HEK293 (cell line): ENCODE measurements around the gene KLHL4.

Source experiments
- CTCF ChIP-seq: fragments of 450-650 bp; formaldehyde crosslinking; IDR thresholded peaks from 2 replicates; pipeline ENCODE4 v1.5.1; 2016; ENCODE audit warnings: missing biosample characterization, missing genetic modification characterization
- MEIS1 ChIP-seq: sonication (generic); formaldehyde crosslinking; IDR thresholded peaks from 2 replicates; pipeline ENCODE4 v1.8.1; 2022; ENCODE audit warnings: missing genetic modification reagents, mild to moderate bottlenecking, borderline replicate concordance
- SP2 ChIP-seq: fragments of 450-650 bp; formaldehyde crosslinking; IDR thresholded peaks from 2 replicates; pipeline ENCODE4 v1.5.1; 2016; ENCODE audit warnings: missing biosample characterization, missing genetic modification characterization
- ZBTB21 ChIP-seq: fragments of 450-650 bp; formaldehyde crosslinking; IDR thresholded peaks from 2 replicates; pipeline ENCODE4 v1.5.1; 2017; ENCODE audit warnings: missing biosample characterization, missing genetic modification characterization
- ZNF501 ChIP-seq: fragments of 450-650 bp; formaldehyde crosslinking; IDR thresholded peaks from 2 replicates; pipeline ENCODE4 v1.5.1; 2016; ENCODE audit warnings: missing biosample characterization, missing genetic modification characterization
- ZNF580 ChIP-seq: fragments of 450-650 bp; formaldehyde crosslinking; IDR thresholded peaks from 2 replicates; pipeline ENCODE4 v1.5.1; 2016; ENCODE audit warnings: missing biosample characterization, missing genetic modification characterization
- ZNF701 ChIP-seq: fragments of 450-650 bp; formaldehyde crosslinking; IDR thresholded peaks from 2 replicates; pipeline ENCODE4 v1.5.1; 2016; ENCODE audit warnings: missing biosample characterization, missing genetic modification characterization
- ZNF785 ChIP-seq: fragments of 450-650 bp; formaldehyde crosslinking; IDR thresholded peaks from 2 replicates; pipeline ENCODE4 v1.5.1; 2016; ENCODE audit warnings: missing biosample characterization, missing genetic modification characterization
- TF ChIP-seq, protein P1 (sequence below): fragments of 450-650 bp; formaldehyde crosslinking; IDR thresholded peaks from 2 replicates; pipeline ENCODE4 v1.5.1; 2016; ENCODE audit warnings: missing biosample characterization, missing genetic modification characterization

GRCh38 chrX:87526281-87526680 is 8.7 kb downstream of the KLHL4 start:
- no peak for TF ChIP-seq CTCF (tag by site-specific recombination)
- no peak for TF ChIP-seq MEIS1 (CRISPR knock-in tag)
- TF ChIP-seq ZNF701 (tag by site-specific recombination), result no peak
- TF ChIP-seq ZNF785 (tag by site-specific recombination), result no peak
- no peak for TF ChIP-seq ZNF501 (tag by site-specific recombination)
- no peak for TF ChIP-seq SP2 (tag by site-specific recombination)
- no peak for TF ChIP-seq ZBTB21 (tag by site-specific recombination)
- TF ChIP-seq, protein P1, sequence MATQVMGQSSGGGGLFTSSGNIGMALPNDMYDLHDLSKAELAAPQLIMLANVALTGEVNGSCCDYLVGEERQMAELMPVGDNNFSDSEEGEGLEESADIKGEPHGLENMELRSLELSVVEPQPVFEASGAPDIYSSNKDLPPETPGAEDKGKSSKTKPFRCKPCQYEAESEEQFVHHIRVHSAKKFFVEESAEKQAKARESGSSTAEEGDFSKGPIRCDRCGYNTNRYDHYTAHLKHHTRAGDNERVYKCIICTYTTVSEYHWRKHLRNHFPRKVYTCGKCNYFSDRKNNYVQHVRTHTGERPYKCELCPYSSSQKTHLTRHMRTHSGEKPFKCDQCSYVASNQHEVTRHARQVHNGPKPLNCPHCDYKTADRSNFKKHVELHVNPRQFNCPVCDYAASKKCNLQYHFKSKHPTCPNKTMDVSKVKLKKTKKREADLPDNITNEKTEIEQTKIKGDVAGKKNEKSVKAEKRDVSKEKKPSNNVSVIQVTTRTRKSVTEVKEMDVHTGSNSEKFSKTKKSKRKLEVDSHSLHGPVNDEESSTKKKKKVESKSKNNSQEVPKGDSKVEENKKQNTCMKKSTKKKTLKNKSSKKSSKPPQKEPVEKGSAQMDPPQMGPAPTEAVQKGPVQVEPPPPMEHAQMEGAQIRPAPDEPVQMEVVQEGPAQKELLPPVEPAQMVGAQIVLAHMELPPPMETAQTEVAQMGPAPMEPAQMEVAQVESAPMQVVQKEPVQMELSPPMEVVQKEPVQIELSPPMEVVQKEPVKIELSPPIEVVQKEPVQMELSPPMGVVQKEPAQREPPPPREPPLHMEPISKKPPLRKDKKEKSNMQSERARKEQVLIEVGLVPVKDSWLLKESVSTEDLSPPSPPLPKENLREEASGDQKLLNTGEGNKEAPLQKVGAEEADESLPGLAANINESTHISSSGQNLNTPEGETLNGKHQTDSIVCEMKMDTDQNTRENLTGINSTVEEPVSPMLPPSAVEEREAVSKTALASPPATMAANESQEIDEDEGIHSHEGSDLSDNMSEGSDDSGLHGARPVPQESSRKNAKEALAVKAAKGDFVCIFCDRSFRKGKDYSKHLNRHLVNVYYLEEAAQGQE, result no peak
- TF ChIP-seq ZNF580 (tag by site-specific recombination), result no peak
